GM19452 (cell line): ENCODE data around the gene ZNF670.
"Not testable (repeated sequence)": the region's sequence is repeated elsewhere in the genome, so short reads cannot be mapped to it uniquely, and the experiment has no call there.

ENCODE experiments used
- ATAC-seq: cut with Tn5 transposase; IDR thresholded peaks from one replicate; pipeline ENCODE4 v1.9.1; 2021; ENCODE audit not compliant: unreplicated experiment

Gene ZNF670

GRCh38 chr1:247047702-247048101, 30.9 kb downstream of the ZNF670 start:
- ATAC-seq, result no peak

GRCh38 chr1:247047260-247047659, 31.4 kb downstream of the ZNF670 start:
- ATAC-seq, result no peak

- no peak for ATAC-seq
Measured at GRCh38 chr1:247043406-247043805, 35.2 kb downstream of the ZNF670 start.

- no peak for ATAC-seq
Measured at GRCh38 chr1:247037511-247038320, 40.9 kb downstream of the ZNF670 start.

GRCh38 chr1:247032306-247032705, 46.3 kb downstream of the ZNF670 start:
- not testable (repeated sequence) for ATAC-seq
